IPS-20b (cell line): ENCODE results near the gene RBM27.
"Not testable (repeated sequence)": the region's sequence is repeated elsewhere in the genome, so short reads cannot be mapped to it uniquely, and the experiment has no call there.

Experiments
- H3K27ac ChIP-seq: one replicate; pipeline ENCODE4 v1.5.1; 2013; ENCODE audit warnings: low read length
- H3K27me3 ChIP-seq: 2 replicates; pipeline ENCODE4 v1.6.1; 2013; ENCODE audit warnings: mild to moderate bottlenecking, low read length, inconsistent platforms; ENCODE audit not compliant: insufficient read depth
- H3K36me3 ChIP-seq: 2 replicates; pipeline ENCODE4 v1.6.1; 2013; ENCODE audit warnings: low read depth, mild to moderate bottlenecking, inconsistent platforms, low read length, moderate library complexity; ENCODE audit not compliant: insufficient read depth
- H3K4me1 ChIP-seq: 2 replicates; pipeline ENCODE4 v1.6.1; 2013; ENCODE audit warnings: mild to moderate bottlenecking, control low read depth, inconsistent platforms, low read length, moderate library complexity; ENCODE audit not compliant: insufficient read depth
- H3K4me3 ChIP-seq: 2 replicates; pipeline ENCODE4 v1.5.1; 2013; ENCODE audit warnings: mild to moderate bottlenecking, low read length, inconsistent platforms
- H3K9ac ChIP-seq: 2 replicates; pipeline ENCODE4 v1.6.1; 2013; ENCODE audit warnings: low read depth, mild to moderate bottlenecking, inconsistent platforms, low read length, moderate library complexity
- H3K9me3 ChIP-seq: 2 replicates; pipeline ENCODE4 v1.6.1; 2013; ENCODE audit warnings: mild to moderate bottlenecking, low read depth, low read length, inconsistent platforms; ENCODE audit not compliant: insufficient read depth

Gene RBM27, protein sequence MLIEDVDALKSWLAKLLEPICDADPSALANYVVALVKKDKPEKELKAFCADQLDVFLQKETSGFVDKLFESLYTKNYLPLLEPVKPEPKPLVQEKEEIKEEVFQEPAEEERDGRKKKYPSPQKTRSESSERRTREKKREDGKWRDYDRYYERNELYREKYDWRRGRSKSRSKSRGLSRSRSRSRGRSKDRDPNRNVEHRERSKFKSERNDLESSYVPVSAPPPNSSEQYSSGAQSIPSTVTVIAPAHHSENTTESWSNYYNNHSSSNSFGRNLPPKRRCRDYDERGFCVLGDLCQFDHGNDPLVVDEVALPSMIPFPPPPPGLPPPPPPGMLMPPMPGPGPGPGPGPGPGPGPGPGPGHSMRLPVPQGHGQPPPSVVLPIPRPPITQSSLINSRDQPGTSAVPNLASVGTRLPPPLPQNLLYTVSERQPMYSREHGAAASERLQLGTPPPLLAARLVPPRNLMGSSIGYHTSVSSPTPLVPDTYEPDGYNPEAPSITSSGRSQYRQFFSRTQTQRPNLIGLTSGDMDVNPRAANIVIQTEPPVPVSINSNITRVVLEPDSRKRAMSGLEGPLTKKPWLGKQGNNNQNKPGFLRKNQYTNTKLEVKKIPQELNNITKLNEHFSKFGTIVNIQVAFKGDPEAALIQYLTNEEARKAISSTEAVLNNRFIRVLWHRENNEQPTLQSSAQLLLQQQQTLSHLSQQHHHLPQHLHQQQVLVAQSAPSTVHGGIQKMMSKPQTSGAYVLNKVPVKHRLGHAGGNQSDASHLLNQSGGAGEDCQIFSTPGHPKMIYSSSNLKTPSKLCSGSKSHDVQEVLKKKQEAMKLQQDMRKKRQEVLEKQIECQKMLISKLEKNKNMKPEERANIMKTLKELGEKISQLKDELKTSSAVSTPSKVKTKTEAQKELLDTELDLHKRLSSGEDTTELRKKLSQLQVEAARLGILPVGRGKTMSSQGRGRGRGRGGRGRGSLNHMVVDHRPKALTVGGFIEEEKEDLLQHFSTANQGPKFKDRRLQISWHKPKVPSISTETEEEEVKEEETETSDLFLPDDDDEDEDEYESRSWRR

GRCh38 chr5:146203011-146203871 lies at the start of gene RBM27:
RBM27 (plus strand) TSS chr5:146203605; CDS start chr5:146203766, 161 bp downstream.
- Histone ChIP-seq H3K27ac (peak within 1 kb of the TSS; percentile 71), H3K4me1 (peaks cover 4% of the 10 kb centered on the region; the same call in 1 of the 2 replicates), H3K4me3 (peak within 1 kb of the TSS; percentile 98), H3K36me3 (no peaks in the 10 kb centered on the region), H3K27me3 (no peaks in the 10 kb centered on the region), H3K9me3 (no peaks in the 10 kb centered on the region), H3K9ac (peak within 1 kb of the TSS; percentile 93)

- Histone ChIP-seq H3K36me3 (peaks cover 94% of the 10 kb centered on the region), H3K9ac (no peak overlapping the region), H3K4me3 (no peak overlapping the region), H3K4me1 (no peaks in the 10 kb centered on the region), H3K27me3 (no peaks in the 10 kb centered on the region), H3K27ac (no peak overlapping the region), H3K9me3 (no peaks in the 10 kb centered on the region)
Measured at GRCh38 chr5:146158255-146158654, 45.1 kb upstream of the RBM27 start.

- H3K4me3 ChIP-seq = no peak overlapping the region
- H3K4me1 ChIP-seq = no peaks in the 10 kb centered on the region
- no peaks in the 10 kb centered on the region for H3K27me3 ChIP-seq
- no peak overlapping the region for H3K9ac ChIP-seq
- H3K36me3 ChIP-seq = peaks cover 98% of the 10 kb centered on the region
- H3K27ac ChIP-seq = no peak overlapping the region
- no peaks in the 10 kb centered on the region for H3K9me3 ChIP-seq
Measured at GRCh38 chr5:146164382-146164781, 39.0 kb upstream of the RBM27 start.

GRCh38 chr5:146165460-146165859 lies 37.9 kb upstream of the RBM27 start:
- no peaks in the 10 kb centered on the region for H3K27me3 ChIP-seq
- H3K9me3 ChIP-seq = no peaks in the 10 kb centered on the region
- H3K9ac ChIP-seq = no peak overlapping the region
- no peak overlapping the region for H3K27ac ChIP-seq
- no peak overlapping the region for H3K4me3 ChIP-seq
- no peaks in the 10 kb centered on the region for H3K4me1 ChIP-seq
- H3K36me3 ChIP-seq = peaks cover 98% of the 10 kb centered on the region

- H3K27ac ChIP-seq = no peak overlapping the region
- peaks cover 98% of the 10 kb centered on the region for H3K36me3 ChIP-seq
- H3K4me1 ChIP-seq = no peaks in the 10 kb centered on the region
- no peaks in the 10 kb centered on the region for H3K27me3 ChIP-seq
- no peaks in the 10 kb centered on the region for H3K9me3 ChIP-seq
- no peak overlapping the region for H3K4me3 ChIP-seq
- no peak overlapping the region for H3K9ac ChIP-seq
Measured at GRCh38 chr5:146165903-146166302, 37.5 kb upstream of the RBM27 start.

GRCh38 chr5:146169076-146169475 lies 34.3 kb upstream of the RBM27 start:
- no peak overlapping the region for H3K27ac ChIP-seq
- H3K4me1 ChIP-seq = no peaks in the 10 kb centered on the region
- no peak overlapping the region for H3K4me3 ChIP-seq
- H3K9ac ChIP-seq = no peak overlapping the region
- no peaks in the 10 kb centered on the region for H3K27me3 ChIP-seq
- no peaks in the 10 kb centered on the region for H3K9me3 ChIP-seq
- H3K36me3 ChIP-seq = peaks cover 95% of the 10 kb centered on the region

GRCh38 chr5:146173049-146173448 lies 30.4 kb upstream of the RBM27 start:
- H3K36me3 ChIP-seq = peaks cover 90% of the 10 kb centered on the region
- not testable (repeated sequence) for H3K4me1 ChIP-seq, H3K4me3 ChIP-seq, H3K9me3 ChIP-seq, H3K9ac ChIP-seq, H3K27ac ChIP-seq, H3K27me3 ChIP-seq

DNA sequence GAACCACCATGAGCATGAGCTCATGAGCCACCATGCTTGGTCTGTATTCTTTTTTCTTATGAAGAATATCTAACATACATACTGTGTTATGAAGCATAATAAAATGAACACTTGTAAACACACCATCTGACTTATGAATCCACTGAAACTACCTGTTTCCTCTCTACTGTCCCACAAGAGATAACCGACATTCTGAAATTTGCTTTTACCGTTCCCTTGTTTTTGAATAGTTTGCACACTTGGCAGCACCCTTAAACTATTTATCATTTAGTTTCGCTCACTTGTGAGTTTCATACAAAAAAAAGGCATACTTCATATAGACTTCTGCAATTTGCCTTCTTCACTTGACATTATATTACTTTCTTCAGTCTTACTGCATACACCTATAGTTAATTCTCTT lies 29.8 kb upstream of the RBM27 start:
- H3K9me3 ChIP-seq = no peaks in the 10 kb centered on the region

GRCh38 chr5:146176805-146177204 lies 26.6 kb upstream of the RBM27 start:
- Histone ChIP-seq H3K9me3 (no peaks in the 10 kb centered on the region), H3K4me3 (no peak overlapping the region), H3K27ac (no peak overlapping the region), H3K4me1 (peaks cover 5% of the 10 kb centered on the region), H3K27me3 (no peaks in the 10 kb centered on the region), H3K36me3 (peaks cover 77% of the 10 kb centered on the region), H3K9ac (no peak overlapping the region)

More for the DNA sequence above, 29.8 kb upstream of the RBM27 start:
- H3K4me3 ChIP-seq = no peak overlapping the region
- no peaks in the 10 kb centered on the region for H3K4me1 ChIP-seq
- no peaks in the 10 kb centered on the region for H3K27me3 ChIP-seq
- peaks cover 89% of the 10 kb centered on the region for H3K36me3 ChIP-seq
- no peak overlapping the region for H3K9ac ChIP-seq
- no peak overlapping the region for H3K27ac ChIP-seq

DNA sequence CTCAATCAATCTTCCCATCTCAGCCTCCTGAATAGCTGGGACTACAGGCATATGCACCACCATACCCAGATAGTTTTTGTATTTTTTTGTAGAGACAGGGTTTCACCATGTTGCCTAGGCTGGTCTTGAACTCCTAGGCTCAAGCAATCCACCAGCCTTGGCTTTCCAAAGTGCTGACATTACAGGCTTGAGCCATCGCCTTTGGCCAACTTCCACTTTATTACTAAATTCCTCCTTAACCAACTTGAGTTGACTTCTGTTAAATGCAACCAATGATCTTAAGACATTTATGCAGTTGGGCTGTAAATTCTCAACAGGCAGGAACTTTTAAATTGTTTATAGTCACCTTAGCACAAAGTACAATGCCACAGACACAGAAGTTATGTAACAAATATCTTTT lies 23.7 kb upstream of the RBM27 start:
- Histone ChIP-seq H3K27me3 (no peaks in the 10 kb centered on the region), H3K9me3 (no peaks in the 10 kb centered on the region), H3K36me3 (peaks cover 52% of the 10 kb centered on the region), H3K9ac (no peak overlapping the region), H3K4me3 (no peak overlapping the region), H3K4me1 (peaks cover 5% of the 10 kb centered on the region), H3K27ac (no peak overlapping the region)

DNA sequence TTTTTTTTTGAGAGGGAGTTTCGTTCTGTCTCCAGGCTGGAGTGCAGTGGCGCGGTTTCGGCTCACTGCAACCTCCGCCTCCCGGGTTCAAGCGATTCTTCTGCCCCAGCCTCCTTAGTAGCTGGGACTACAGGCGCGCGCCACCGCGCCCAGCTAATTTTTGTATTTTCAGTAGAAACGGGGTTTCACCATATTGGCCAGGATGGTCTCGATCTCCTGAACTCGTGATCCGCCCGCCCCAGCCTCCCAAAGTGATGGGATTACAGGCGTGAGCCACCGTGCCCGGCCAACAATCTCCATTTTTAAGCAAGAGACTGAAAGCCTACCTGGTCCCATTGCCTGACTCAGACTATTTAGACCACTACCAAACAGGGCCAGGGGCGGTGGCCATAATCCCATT lies 20.0 kb upstream of the RBM27 start:
- peak overlapping the region; percentile 92; the same call in 1 of the 2 replicates for H3K4me3 ChIP-seq
- peaks cover 22% of the 10 kb centered on the region; the same call in 1 of the 2 replicates for H3K36me3 ChIP-seq
- peak overlapping the region; percentile 97; the same call in 1 of the 2 replicates for H3K9ac ChIP-seq
- H3K4me1 ChIP-seq, H3K27ac ChIP-seq, H3K27me3 ChIP-seq, H3K9me3 ChIP-seq: not testable (repeated sequence)
